ENCODE results near the gene MRC1. TPM values are rescaled to one million over a fixed set of nuclear protein-coding genes. Genes with fewer than 3 reads are reported as not detected.

Gene MRC1
- total RNA-seq, 1 experiment from 2014 or later: 0.05 TPM

DNA sequence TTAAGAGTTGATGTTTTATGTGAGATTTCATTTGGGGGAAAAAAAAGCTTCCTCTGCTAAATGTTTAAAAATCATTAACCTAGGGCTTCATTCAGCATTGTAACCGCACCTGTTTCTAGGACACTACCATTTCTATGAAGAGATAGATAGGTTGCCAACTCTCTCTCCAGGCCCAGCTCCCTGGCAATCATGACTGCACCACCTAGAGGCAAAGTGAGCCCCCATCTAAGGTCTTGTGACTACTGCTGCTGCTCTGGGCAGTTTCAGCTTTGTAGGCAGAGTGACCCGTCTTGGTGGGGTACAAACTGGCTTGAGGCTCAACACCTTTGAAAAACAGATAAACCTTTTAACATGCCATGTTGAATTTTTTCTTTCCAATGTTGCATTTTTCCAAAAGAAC lies 27.3 kb upstream of the MRC1 start:
- Histone ChIP-seq H3K9me3 (no peaks in the 10 kb centered on the region), H3K27me3 (replicated peaks; ENCODE audit: control insufficient read depth, insufficient read depth, low read length) (no peaks in the 10 kb centered on the region), H3K36me3 (ENCODE audit: control insufficient read depth, insufficient read depth, low read length) (no peaks in the 10 kb centered on the region), H3K4me3 (ENCODE audit: low read depth, low read length) (no peak overlapping the region), H3K4me1 (no peaks in the 10 kb centered on the region)
- no peak overlapping the region for H3K4me3 Mint-ChIP-seq (ENCODE audit: unreplicated experiment)
- peak; percentile 13 to 45 for TF ChIP-seq CTCF (IDR thresholded peaks at IDR 0.05; ENCODE audit: insufficient read depth in 1 of 2, low read depth in 1 of 2, low read length in 1 of 2, severe bottlenecking in 1 of 2, unreplicated experiment in 1 of 2)
- H3K27ac Mint-ChIP-seq (ENCODE audit: unreplicated experiment): no peak overlapping the region
- H3K36me3 Mint-ChIP-seq (ENCODE audit: insufficient read depth, unreplicated experiment): no peaks in the 10 kb centered on the region
- POLR2A ChIA-PET: no interaction called here
- BruUV-seq (replicated peaks): no TSS peak
- DNase-seq: peak in 1 of 2 experiments; percentile 37
- no peaks in the 10 kb centered on the region for H3K4me1 Mint-ChIP-seq (ENCODE audit: low read depth, unreplicated experiment)
- intact Hi-C loops (cut with micrococcal nuclease; ENCODE audit: unreplicated experiment): no loop called here
- H3K27me3 Mint-ChIP-seq (ENCODE audit: insufficient read depth, unreplicated experiment): no peaks in the 10 kb centered on the region
- CTCF ChIA-PET: no interaction called here
- no peaks in the 10 kb centered on the region for H3K9me3 Mint-ChIP-seq (ENCODE audit: unreplicated experiment)

- H3K9me3 ChIP-seq: no peaks in the 10 kb centered on the region
- no peaks in the 10 kb centered on the region for H3K27me3 ChIP-seq (replicated peaks; ENCODE audit: control insufficient read depth, insufficient read depth, low read length)
- no peak for TF ChIP-seq CTCF (IDR thresholded peaks at IDR 0.05; ENCODE audit: insufficient read depth in 1 of 2, low read depth in 1 of 2, low read length in 1 of 2, severe bottlenecking in 1 of 2, unreplicated experiment in 1 of 2)
- H3K36me3 ChIP-seq (ENCODE audit: control insufficient read depth, insufficient read depth, low read length): no peaks in the 10 kb centered on the region
- intact Hi-C loops (cut with micrococcal nuclease; ENCODE audit: unreplicated experiment): no loop called here
- ChIA-PET CTCF (no interaction called here), POLR2A (no interaction called here)
- Mint-ChIP-seq H3K27ac (ENCODE audit: unreplicated experiment) (no peak overlapping the region), H3K4me3 (ENCODE audit: unreplicated experiment) (no peak overlapping the region), H3K4me1 (ENCODE audit: low read depth, unreplicated experiment) (no peaks in the 10 kb centered on the region), H3K9me3 (ENCODE audit: unreplicated experiment) (no peaks in the 10 kb centered on the region), H3K27me3 (ENCODE audit: insufficient read depth, unreplicated experiment) (no peaks in the 10 kb centered on the region), H3K36me3 (ENCODE audit: insufficient read depth, unreplicated experiment) (no peaks in the 10 kb centered on the region)
- no peaks in the 10 kb centered on the region for H3K4me1 ChIP-seq
- no TSS peak for BruUV-seq (replicated peaks)
- DNase-seq: no peak
- no peak overlapping the region for H3K4me3 ChIP-seq (ENCODE audit: low read depth, low read length)
These were observed 26.1 kb upstream of the MRC1 start for GRCh38 chr10:17782921-17783665.

- H3K4me1 ChIP-seq: no peaks in the 10 kb centered on the region
- no TSS peak for BruUV-seq (replicated peaks)
- Mint-ChIP-seq H3K4me3 (ENCODE audit: unreplicated experiment) (no peak overlapping the region), H3K9me3 (ENCODE audit: unreplicated experiment) (no peaks in the 10 kb centered on the region), H3K36me3 (ENCODE audit: insufficient read depth, unreplicated experiment) (no peaks in the 10 kb centered on the region), H3K27me3 (ENCODE audit: insufficient read depth, unreplicated experiment) (no peaks in the 10 kb centered on the region), H3K4me1 (ENCODE audit: low read depth, unreplicated experiment) (no peaks in the 10 kb centered on the region), H3K27ac (ENCODE audit: unreplicated experiment) (no peak overlapping the region)
- DNase-seq: no peak
- CTCF ChIA-PET: no interaction called here
- no peaks in the 10 kb centered on the region for H3K9me3 ChIP-seq
- no peaks in the 10 kb centered on the region for H3K36me3 ChIP-seq (ENCODE audit: control insufficient read depth, insufficient read depth, low read length)
- H3K4me3 ChIP-seq (ENCODE audit: low read depth, low read length): no peak overlapping the region
- intact Hi-C loops (cut with micrococcal nuclease; ENCODE audit: unreplicated experiment): no loop called here
- POLR2A ChIA-PET: no interaction called here
- H3K27me3 ChIP-seq (replicated peaks; ENCODE audit: control insufficient read depth, insufficient read depth, low read length): no peaks in the 10 kb centered on the region
- TF ChIP-seq CTCF (IDR thresholded peaks at IDR 0.05; ENCODE audit: insufficient read depth in 1 of 2, low read depth in 1 of 2, low read length in 1 of 2, severe bottlenecking in 1 of 2, unreplicated experiment in 1 of 2): no peak
These were observed 25.4 kb upstream of the MRC1 start for GRCh38 chr10:17783751-17784150.
